ENCODE measurements around the gene FGF14.
A peak's percentile ranks its signal among the peaks of the same experiment; 100 is the strongest.

The FGF14 gene

DNA sequence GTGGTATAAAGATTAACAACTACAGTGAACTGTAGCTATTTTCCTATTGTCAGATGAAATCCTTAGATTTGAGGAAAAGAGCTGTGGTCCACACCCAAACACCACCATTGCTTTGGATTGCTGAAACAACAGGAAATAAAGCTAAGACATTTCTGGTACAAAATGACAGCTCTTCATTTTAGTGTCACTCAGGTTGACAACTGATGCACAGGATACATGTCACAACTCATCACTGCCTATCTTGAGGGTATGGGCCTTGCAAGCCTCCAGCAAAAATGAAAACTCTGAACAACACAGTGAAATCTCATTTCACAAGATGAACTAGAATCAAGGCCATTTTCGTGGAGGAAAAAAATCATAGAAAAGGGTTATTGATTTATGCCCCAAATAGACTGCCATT lies 609.7 kb downstream of the FGF14 start:
- no peak for DNase-seq (ENCODE audit: low spot score)

- DNase-seq (ENCODE audit: low spot score) = peak; percentile 19
Observed at GRCh38 chr13:101785858-101786257, 616.0 kb downstream of the FGF14 start.

DNA sequence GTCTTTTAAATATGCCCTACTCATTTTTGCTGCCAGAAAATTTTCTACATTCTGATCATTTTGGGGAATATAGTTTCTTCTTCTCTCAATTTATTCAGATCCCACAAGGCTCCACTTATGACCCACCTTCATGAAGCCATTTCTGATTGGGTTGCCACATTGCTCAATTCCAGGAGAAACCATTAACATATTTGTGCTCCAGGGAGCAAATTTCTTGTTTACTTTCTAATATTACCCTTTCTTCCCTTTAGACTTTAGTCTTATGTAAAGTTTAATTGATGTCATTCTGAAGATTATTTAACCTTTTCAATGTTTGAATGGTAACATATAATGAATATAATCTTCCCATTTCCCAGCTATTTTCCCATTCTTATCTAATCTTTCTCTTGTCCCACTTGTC lies 617.5 kb downstream of the FGF14 start:
- no peak for DNase-seq (ENCODE audit: low spot score)

GRCh38 chr13:101783554-101783953 lies 618.3 kb downstream of the FGF14 start:
- DNase-seq (ENCODE audit: low spot score) = no peak

- no peak for DNase-seq (ENCODE audit: low spot score)
Observed at GRCh38 chr13:101780211-101780610, 621.6 kb downstream of the FGF14 start.

DNA sequence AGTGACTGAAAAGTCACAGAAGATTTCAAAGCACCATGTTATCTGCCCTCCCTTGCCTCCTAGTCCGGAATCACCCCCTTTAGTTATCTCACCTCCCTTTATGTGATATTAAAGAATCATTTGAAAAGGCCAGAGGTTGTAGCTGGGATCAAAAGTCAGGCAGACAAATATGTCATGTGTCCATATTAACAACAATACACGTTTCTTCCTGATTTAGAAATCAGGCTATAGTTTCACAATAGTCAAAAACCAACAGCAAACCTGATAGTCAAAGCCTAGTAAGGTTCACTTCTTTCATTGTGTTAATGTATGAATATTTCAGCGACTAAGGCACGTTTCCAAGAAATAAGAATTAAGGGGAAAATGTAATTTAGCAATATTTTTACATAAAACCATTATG lies 622.7 kb downstream of the FGF14 start:
- no peak for DNase-seq (ENCODE audit: low spot score)

- DNase-seq (ENCODE audit: low spot score) = no peak
Observed at GRCh38 chr13:101775267-101775666, 626.6 kb downstream of the FGF14 start.

DNA sequence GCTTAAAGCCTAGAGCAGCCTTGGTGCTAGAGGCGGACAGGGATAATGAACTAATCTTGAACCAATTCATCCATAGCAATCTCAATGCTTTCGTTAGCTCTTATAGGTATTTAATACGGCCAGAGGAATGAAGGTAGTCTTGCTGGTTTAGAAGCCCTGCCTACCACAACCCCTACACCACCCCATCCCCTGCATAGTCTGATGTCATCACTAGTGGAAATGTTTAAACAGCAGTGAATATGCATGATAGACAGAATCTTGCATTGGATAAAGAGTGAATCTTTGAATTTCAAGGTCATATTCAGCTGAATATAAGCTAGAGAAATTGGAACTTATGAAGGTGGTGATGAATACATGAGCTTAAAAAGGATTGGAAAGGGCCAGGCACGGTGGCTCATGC lies 627.5 kb downstream of the FGF14 start:
- no peak for DNase-seq (ENCODE audit: low spot score)

- DNase-seq (ENCODE audit: low spot score) = no peak
Observed at GRCh38 chr13:101773062-101773461, 628.8 kb downstream of the FGF14 start.

DNA sequence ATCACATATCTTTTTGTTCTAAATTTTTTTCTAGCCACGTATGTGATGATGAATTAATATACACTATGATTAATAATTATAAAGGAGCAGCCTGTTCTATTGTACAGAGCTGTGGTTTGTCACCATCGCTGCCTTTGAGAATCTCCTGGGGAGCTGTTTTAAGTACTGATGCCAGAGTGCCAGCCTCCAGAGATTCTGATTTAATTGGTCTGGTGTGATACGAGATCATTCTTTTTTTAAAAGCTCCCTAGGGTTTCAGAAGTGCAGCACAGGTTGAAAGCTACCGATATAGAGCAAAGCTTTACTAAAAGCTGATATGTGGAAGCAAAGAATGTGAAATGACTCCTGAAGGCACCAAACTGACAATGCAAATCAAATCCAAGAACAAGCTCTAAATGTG lies 634.7 kb downstream of the FGF14 start:
- DNase-seq (ENCODE audit: low spot score) = no peak

- no peak for DNase-seq (ENCODE audit: low spot score)
Observed at GRCh38 chr13:101763191-101763590, 638.7 kb downstream of the FGF14 start.

- peak; percentile 46 for DNase-seq (ENCODE audit: low spot score)
Observed at GRCh38 chr13:101757446-101758039, 644.3 kb downstream of the FGF14 start.

DNA sequence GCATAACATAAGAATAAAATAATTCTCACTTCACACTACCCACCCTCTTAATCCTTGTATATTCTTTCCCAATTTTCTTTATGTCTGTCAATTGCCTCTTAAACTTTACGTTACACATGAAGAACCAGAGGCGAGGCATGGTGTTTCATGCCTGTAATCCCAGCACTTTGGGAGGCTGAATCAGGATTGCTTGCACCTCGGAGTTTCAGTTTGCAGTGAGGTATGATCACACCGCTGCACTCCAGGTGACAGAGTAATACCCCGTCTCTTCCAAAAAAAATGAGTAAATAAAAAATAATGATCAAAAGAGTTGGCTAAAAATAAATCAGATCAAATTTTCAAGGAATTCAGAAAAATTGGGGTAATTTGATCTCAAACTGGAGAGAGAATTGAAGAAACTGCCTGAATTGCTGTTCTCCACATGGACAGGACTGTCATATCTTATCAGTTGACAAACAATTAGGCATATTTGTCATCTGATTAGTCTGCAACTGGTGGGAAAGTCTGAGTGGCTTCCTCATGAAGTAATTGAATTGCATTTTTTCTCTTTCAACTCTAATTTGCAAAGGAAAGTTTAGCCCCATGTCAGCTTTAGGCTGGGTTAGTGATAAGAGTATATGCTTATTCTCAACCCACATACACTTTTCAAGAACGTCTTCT lies 646.5 kb downstream of the FGF14 start:
- no peak for DNase-seq (ENCODE audit: low spot score)

GRCh38 chr13:101752432-101752831 lies 649.4 kb downstream of the FGF14 start:
- DNase-seq (ENCODE audit: low spot score) = no peak

DNA sequence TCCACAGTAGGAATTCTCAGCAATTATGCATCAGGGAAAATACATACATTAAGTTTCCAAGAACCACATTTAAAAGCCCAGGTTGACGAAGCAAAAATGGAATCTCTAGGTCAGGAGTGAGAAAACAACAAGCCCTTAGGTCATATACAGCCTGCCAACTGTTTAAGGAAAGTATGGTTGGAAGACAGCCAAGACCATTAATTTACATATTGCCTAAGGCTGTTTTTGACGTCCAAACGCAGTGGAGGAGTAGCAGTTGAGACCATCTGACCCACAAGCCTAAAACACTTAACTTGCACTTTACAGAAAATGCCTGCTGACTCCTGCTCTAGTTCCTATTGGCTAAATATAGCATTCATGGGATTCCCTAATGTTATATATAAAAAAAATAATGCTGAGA lies 650.4 kb downstream of the FGF14 start:
- no peak for DNase-seq (ENCODE audit: low spot score)

DNA sequence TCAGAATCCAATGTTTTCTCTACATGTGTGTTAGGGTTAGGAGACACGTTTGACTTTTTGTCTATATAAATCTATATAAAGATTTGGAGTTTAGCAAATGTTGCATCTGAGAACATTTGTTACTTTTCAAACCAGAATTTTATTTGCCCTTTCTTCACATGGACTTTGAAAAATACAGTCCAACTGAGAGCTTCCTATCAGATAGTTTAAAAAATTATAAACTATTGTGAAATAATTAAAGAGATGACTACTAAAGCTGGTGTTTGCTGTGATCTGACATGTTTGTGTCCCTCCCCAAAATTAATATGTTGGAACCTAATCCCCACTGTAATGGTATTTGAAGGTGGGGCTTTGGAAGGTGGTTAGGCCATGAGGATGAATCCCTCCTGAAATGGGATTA lies 652.3 kb downstream of the FGF14 start:
- DNase-seq (ENCODE audit: low spot score) = no peak

GRCh38 chr13:101747039-101747438 lies 654.8 kb downstream of the FGF14 start:
- DNase-seq (ENCODE audit: low spot score) = no peak

GRCh38 chr13:101746513-101746912 lies 655.3 kb downstream of the FGF14 start:
- no peak for DNase-seq (ENCODE audit: low spot score)

DNA sequence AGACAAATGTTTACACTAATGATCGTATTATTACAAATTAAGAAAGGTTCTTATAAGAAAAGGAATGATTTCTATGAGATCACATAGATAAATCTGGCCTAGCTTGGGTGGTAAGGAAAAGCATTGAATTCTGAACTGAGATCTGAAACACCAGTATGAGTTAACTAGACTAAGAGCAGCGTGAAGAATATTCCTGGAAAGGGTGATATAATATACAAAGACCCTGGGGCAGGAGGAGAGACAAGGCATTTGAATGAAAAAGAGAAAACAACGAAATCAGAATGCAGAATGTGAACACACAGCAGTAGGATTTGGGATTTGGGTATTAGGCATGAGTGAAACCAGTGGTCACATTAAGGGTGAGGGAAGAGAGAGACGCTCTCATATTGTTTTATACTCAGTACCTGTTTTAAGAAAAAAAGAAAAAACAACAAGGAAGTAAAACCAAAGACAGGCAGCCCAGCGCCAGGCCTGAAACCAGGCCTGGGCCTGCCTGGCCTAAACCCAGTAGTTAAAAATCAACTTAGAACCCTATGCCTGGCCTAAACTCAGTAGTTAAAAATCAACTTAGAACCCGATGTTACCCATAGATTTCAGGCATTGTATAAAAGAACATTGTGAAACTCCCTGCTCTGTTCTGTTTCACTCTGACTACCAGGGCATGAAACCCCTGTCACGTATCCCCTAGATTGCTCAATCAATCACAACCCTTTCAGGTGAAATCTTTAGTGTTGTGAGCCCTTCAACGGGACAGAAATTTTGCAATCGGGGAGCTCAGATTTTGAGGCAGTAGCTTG lies 662.3 kb downstream of the FGF14 start:
- DNase-seq (ENCODE audit: low spot score) = no peak

- DNase-seq (ENCODE audit: low spot score) = no peak
Observed at GRCh38 chr13:101738336-101738735, 663.5 kb downstream of the FGF14 start.

- DNase-seq (ENCODE audit: low spot score) = no peak
Observed at GRCh38 chr13:101736566-101736965, 665.3 kb downstream of the FGF14 start.

GRCh38 chr13:101730420-101731000 lies 671.3 kb downstream of the FGF14 start:
- no peak for DNase-seq (ENCODE audit: low spot score)

- DNase-seq (ENCODE audit: low spot score) = no peak
Observed at GRCh38 chr13:101728615-101729014, 673.2 kb downstream of the FGF14 start.
